ENCODE results near the gene ZNF57. TPM values are rescaled to one million over a fixed set of nuclear protein-coding genes. Genes with fewer than 3 reads are reported as not detected.

The ZNF57 gene
- total RNA-seq, 2 experiments from 2014 or later, result 3.9 to 4.7 TPM

DNA sequence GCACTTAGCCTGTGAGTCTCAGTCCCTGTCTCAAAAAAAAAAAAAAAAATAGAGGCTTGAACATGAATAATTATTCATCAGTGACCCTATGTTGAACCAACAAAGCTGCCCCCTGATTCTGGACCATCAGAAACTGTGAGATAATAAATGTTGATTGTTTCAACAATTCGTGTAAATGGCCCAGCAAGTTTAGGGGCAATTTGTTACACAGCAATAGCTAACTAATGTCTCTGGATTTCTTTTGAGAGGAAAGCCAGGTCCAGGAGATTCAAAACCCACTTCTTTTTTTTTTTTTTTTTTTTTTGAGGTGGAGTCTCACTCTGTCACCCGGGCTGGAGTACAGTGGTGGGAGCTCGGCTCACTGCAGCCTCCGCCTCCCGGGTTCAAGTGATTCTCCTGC lies 64.1 kb downstream of the ZNF57 start:
- Mint-ChIP-seq H3K36me3 (ENCODE audit: low read depth) (no peaks in the 10 kb centered on the region), H3K4me3 (no peak overlapping the region), H3K27ac (no peak overlapping the region), H3K27me3 (ENCODE audit: low read depth) (no peaks in the 10 kb centered on the region), H3K4me1 (ENCODE audit: low read depth) (peaks cover 3% of the 10 kb centered on the region), H3K9me3 (no peaks in the 10 kb centered on the region)
- intact Hi-C loops (cut with micrococcal nuclease), result no loop called here
- DNase-seq, result no peak
- CTCF ChIA-PET, result interaction anchor here (0.6 to 5.9 kb wide), 6 partner anchors 112 to 458 kb away, joined by 3 to 50 read pairs (median 4); no protein-coding TSS in a partner anchor

DNA sequence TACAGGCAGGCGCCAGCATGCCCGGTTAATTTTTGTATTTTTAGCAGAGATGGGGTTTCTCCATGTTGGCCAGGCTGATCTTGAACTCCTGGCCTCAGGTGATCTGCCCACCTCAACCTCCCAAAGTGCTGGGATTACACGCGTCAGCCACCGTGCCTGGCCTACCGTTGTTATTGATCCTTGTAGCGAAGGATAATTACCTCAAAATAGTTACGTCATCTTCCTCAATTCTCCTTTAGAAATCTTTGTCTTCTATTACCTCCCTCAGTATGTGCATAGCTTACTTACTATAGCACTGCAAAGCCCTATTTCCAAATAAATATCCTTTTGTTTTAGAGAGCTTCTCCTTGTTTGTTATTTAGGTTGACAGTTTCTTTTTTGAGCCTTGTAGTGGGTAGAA lies 67.2 kb downstream of the ZNF57 start:
- intact Hi-C loops (cut with micrococcal nuclease), result no loop called here
- Mint-ChIP-seq H3K4me1 (ENCODE audit: low read depth) (no peaks in the 10 kb centered on the region), H3K36me3 (ENCODE audit: low read depth) (no peaks in the 10 kb centered on the region), H3K27me3 (ENCODE audit: low read depth) (no peaks in the 10 kb centered on the region), H3K9me3 (no peaks in the 10 kb centered on the region), H3K4me3 (no peak overlapping the region), H3K27ac (no peak overlapping the region)
- CTCF ChIA-PET, result interaction anchor here (1.4 kb wide), 1 partner anchor 138 kb away, joined by 7 read pairs; no protein-coding TSS in a partner anchor
- DNase-seq, result no peak

Other genes starting within 250 kb of the ZNF57 start
- 1 to 10 TPM in 1 of 2 experiments, under 1 TPM in 1; 0.74 to 1.1 TPM for gene GNG7, start 198.2 kb upstream of the ZNF57 start, total RNA-seq
- gene DIRAS1, start 179.6 kb upstream of the ZNF57 start, total RNA-seq, result under 1 TPM; 0.07 to 0.24 TPM
- gene SLC39A3, start 160.9 kb upstream of the ZNF57 start, total RNA-seq, result 10 to 100 TPM; 20.1 to 23.2 TPM
- gene SGTA, start 117.7 kb upstream of the ZNF57 start, total RNA-seq, result 10 to 100 TPM; 44.3 to 44.6 TPM
- gene THOP1, start 115.4 kb upstream of the ZNF57 start, total RNA-seq, result 100 to 1,000 TPM; 113 TPM
- gene ZNF554, start 81.1 kb upstream of the ZNF57 start, total RNA-seq, result 1 to 10 TPM; 1.2 to 1.4 TPM
- 1 to 10 TPM; 1.7 to 3.0 TPM for gene ZNF555, start 59.5 kb upstream of the ZNF57 start, total RNA-seq
- gene ZNF556, start 33.6 kb upstream of the ZNF57 start, total RNA-seq, result not detected
- gene ZNF77, start 44.0 kb downstream of the ZNF57 start, total RNA-seq, result 1 to 10 TPM; 3.7 to 3.9 TPM
- 1 to 10 TPM in 1 of 2 experiments, under 1 TPM in 1; 0.52 to 1.6 TPM for gene TLE6, start 76.6 kb downstream of the ZNF57 start, total RNA-seq
- gene TLE2, start 128.4 kb downstream of the ZNF57 start, total RNA-seq, result 1 to 10 TPM; 6.5 to 7.2 TPM
- gene TLE5, start 161.6 kb downstream of the ZNF57 start, total RNA-seq, result 100 to 1,000 TPM; 326 to 354 TPM
- gene GNA11, start 193.4 kb downstream of the ZNF57 start, total RNA-seq, result 10 to 100 TPM; 10.9 to 11.2 TPM
- gene GNA15, start 235.1 kb downstream of the ZNF57 start, total RNA-seq, result 10 to 100 TPM; 26.6 to 28.4 TPM

All from activated naive CD4-positive, alpha-beta T cell treated with anti-CD3 and anti-CD28 coated beads for 36 hours (primary cell).